Testis (tissue), 2 donors: ENCODE results near the gene KRT81.

Experiments
- CTCF ChIP-seq, 3 experiments: fragments of 450-650 bp in 2 of 3; fragments of 200-600 bp in 1 of 3; sonication (generic) in 1 of 3; IDR thresholded peaks; one replicate each; pipeline ENCODE4 v1.5.1; 2016 to 2019; ENCODE audit warnings: antibody characterized with exemption in 3 of 3, mild to moderate bottlenecking in 2 of 3, moderate library complexity in 1 of 3
- POLR2A ChIP-seq: fragments of 450-650 bp; IDR thresholded peaks from one replicate; pipeline ENCODE4 v1.6.1; 2017; ENCODE audit warnings: antibody characterized with exemption, mild to moderate bottlenecking, moderate library complexity

DNA sequence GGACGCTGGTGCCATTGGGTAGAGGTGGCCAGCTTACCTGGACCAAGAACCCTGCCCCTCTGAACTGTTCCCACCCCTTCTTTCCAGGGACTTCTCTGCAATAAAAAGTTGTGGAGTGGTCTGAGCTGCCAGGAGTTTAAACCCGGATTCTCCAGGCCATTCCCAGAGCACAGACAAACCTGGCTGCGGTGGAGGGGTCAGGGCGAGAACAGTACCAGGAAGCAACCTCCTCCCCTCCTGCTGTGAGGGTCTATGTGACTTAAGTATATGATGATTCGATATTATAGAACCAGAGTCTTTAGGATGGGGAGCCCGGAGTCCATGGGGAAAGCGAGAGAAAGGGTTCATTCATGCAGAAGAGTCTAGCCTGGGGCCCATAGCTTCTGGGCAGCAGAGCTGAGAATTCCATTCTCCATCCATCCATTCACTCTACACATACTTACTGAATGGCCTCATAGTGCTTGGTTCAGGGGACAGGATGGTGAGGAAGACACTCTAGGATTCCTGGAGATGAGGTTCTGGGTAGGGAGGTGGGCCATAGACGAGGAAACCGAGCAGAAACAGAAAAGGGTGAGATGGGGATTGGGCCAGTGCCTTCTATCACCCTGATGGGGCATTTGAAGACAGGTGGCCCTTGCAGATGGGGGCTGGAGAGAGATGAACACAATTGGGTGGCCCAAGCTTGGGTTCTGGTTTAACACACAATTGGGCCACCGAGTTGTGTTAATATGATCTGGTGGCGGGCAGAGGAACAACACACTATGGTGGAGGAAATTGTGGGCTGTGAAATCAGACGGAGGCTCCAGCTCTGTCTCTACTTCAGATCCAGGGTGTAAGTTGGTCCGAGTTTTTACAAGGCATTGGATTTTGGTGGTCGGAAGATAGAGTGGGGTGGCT lies 11.7 kb downstream of the KRT81 start:
- TF ChIP-seq CTCF (IDR thresholded peaks at IDR 0.05) (no peak), POLR2A (no peak)
